Hepatocyte (in vitro differentiated cells): ENCODE measurements around the gene SLC22A15. TPM values are rescaled to one million over a fixed set of nuclear protein-coding genes. Genes with fewer than 3 reads are reported as not detected.

ENCODE experiments used
- DNase-seq: peaks from one replicate; pipeline ENCODE4 v3.0.0-alpha.2; 2016; ENCODE audit warnings: low spot score
- H2AFZ ChIP-seq: fragments of 200-600 bp; sonication (generic); 2 replicates; pipeline ENCODE4 v1.6.0; 2016; ENCODE audit warnings: antibody characterized with exemption, mild to moderate bottlenecking
- H3K27ac ChIP-seq: fragments of 200-600 bp; sonication (generic); 2 replicates; pipeline ENCODE4 v1.5.1; 2016; ENCODE audit warnings: mild to moderate bottlenecking
- H3K27me3 ChIP-seq: fragments of 200-600 bp; sonication (generic); 2 replicates; pipeline ENCODE4 v1.6.1; 2016
- H3K36me3 ChIP-seq: fragments of 200-600 bp; sonication (generic); replicated peaks from 2 replicates; pipeline ENCODE4 v1.5.1; 2016; ENCODE audit warnings: low read depth; ENCODE audit not compliant: insufficient read depth
- H3K4me1 ChIP-seq: fragments of 200-600 bp; sonication (generic); 2 replicates; pipeline ENCODE4 v1.5.1; 2016; ENCODE audit warnings: mild to moderate bottlenecking, moderate library complexity; ENCODE audit not compliant: insufficient read depth
- H3K4me2 ChIP-seq: fragments of 200-600 bp; sonication (generic); 2 replicates; pipeline ENCODE4 v1.6.0; 2016
- H3K4me3 ChIP-seq: fragments of 200-600 bp; sonication (generic); 2 replicates; pipeline ENCODE4 v1.5.1; 2016; ENCODE audit warnings: mild to moderate bottlenecking
- H3K79me2 ChIP-seq: fragments of 200-600 bp; sonication (generic); 2 replicates; pipeline ENCODE4 v1.6.0; 2017; ENCODE audit warnings: mild to moderate bottlenecking
- H3K9me2 ChIP-seq: fragments of 200-600 bp; sonication (generic); replicated peaks from 2 replicates; pipeline ENCODE4 v1.6.0; 2017; ENCODE audit warnings: mild to moderate bottlenecking; ENCODE audit not compliant: insufficient read depth
- H3K9me3 ChIP-seq: fragments of 200-600 bp; sonication (generic); 2 replicates; pipeline ENCODE4 v1.5.1; 2016; ENCODE audit warnings: low read depth, mild to moderate bottlenecking
- H4K20me1 ChIP-seq: fragments of 200-600 bp; sonication (generic); 2 replicates; pipeline ENCODE4 v1.6.0; 2016; ENCODE audit warnings: mild to moderate bottlenecking; ENCODE audit not compliant: insufficient read depth, poor library complexity, severe bottlenecking
- CTCF ChIP-seq: fragments of 200-600 bp; sonication (generic); IDR thresholded peaks from 2 replicates; pipeline ENCODE4 v1.5.1; 2016; ENCODE audit warnings: antibody characterized with exemption, mild to moderate bottlenecking; ENCODE audit not compliant: poor library complexity
- EZH2 ChIP-seq: fragments of 200-600 bp; sonication (generic); IDR thresholded peaks from 2 replicates; pipeline ENCODE4 v1.6.1; 2016; ENCODE audit warnings: antibody characterized with exemption, mild to moderate bottlenecking, borderline replicate concordance
- EZH2phosphoT487 ChIP-seq: fragments of 200-600 bp; sonication (generic); IDR thresholded peaks from one replicate; pipeline ENCODE4 v1.6.1; 2018; ENCODE audit warnings: antibody characterized with exemption, mild to moderate bottlenecking, low read depth, moderate library complexity; ENCODE audit not compliant: unreplicated experiment, severe bottlenecking
- WGBS: methylation state at CpG from one replicate; pipeline ENCODE4 v1.1.6; 2016; ENCODE audit warnings: low lambda C conversion rate; ENCODE audit errors: missing lambda C conversion rate; 5-methylcytosine and 5-hydroxymethylcytosine counted together
- polyA plus RNA-seq: library from polyadenylated mRNA; unstranded; fragments of >200 nt; fragmentation: Nextera tagmentation; extraction: Ambion mirVana; gene quantifications from 2 replicates; pipeline ENCODE4 v1.2.1, GENCODE V29; 2016
- total RNA-seq: library from RNA; depleted of rRNA; stranded (reverse); fragments of >200 nt; gene quantifications from 2 replicates; pipeline ENCODE4 v1.2.3, GENCODE V29; 2014

Gene SLC22A15
- total and polyA plus RNA-seq, 2 experiments from 2014 or later = 3.4 to 5.4 TPM

GRCh38 chr1:116067566-116067890 lies 91.2 kb downstream of the SLC22A15 start:
- no peaks in the 10 kb centered on the region for H3K4me1 ChIP-seq
- no peaks in the 10 kb centered on the region for H4K20me1 ChIP-seq
- no peaks in the 10 kb centered on the region for H3K9me3 ChIP-seq
- peak; percentile 13 for DNase-seq
- TF ChIP-seq EZH2 (no peak), CTCF (no peak), EZH2phosphoT487 (no peak)
- no peak overlapping the region for H2AFZ ChIP-seq
- H3K4me3 ChIP-seq = no peak overlapping the region
- H3K4me2 ChIP-seq = no peak overlapping the region
- WGBS = 71% methylated on average over 2 of the region's 2 CpGs
- H3K79me2 ChIP-seq = no peaks in the 10 kb centered on the region
- H3K9me2 ChIP-seq = no peaks in the 10 kb centered on the region
- H3K27ac ChIP-seq = peak overlapping the region; percentile 63
- H3K27me3 ChIP-seq = no peaks in the 10 kb centered on the region
- H3K36me3 ChIP-seq = no peaks in the 10 kb centered on the region

- Histone ChIP-seq H3K79me2 (no peaks in the 10 kb centered on the region), H3K9me3 (no peaks in the 10 kb centered on the region), H3K4me1 (no peaks in the 10 kb centered on the region), H3K4me3 (no peak overlapping the region), H3K27ac (peak overlapping the region; percentile 7), H3K27me3 (no peaks in the 10 kb centered on the region), H3K36me3 (no peaks in the 10 kb centered on the region), H4K20me1 (no peaks in the 10 kb centered on the region), H3K4me2 (no peak overlapping the region), H2AFZ (no peak overlapping the region), H3K9me2 (no peaks in the 10 kb centered on the region)
- TF ChIP-seq CTCF = no peak
- no peak for TF ChIP-seq EZH2phosphoT487
- no peak for TF ChIP-seq EZH2
- no peak for DNase-seq
- WGBS = 0% methylated on average over 1 of the region's 1 CpG
Measured at GRCh38 chr1:116075575-116075974, 99.3 kb downstream of the SLC22A15 start.

DNA sequence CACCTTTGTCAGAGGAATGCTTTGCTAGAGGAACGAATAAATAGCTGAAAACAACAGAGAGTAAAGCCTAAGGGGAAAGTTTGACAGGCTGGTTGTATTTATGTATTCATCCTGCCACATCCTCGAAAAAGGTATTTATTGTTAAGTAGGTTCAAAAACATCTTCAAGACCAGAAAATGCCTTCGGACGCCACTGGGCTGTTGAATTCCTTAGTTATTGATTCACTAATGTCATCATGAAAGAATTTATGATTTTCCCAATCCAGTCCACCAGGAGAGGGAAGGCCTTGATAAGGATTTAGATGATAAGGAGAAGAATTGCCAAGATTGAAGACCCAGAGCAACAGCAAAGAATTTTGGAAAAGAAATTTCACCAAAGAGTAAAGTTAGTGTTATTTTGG lies 99.7 kb downstream of the SLC22A15 start:
- H3K4me3 ChIP-seq = no peak overlapping the region
- no peaks in the 10 kb centered on the region for H3K36me3 ChIP-seq
- no peaks in the 10 kb centered on the region for H3K9me2 ChIP-seq
- no peak for TF ChIP-seq EZH2
- no peak for TF ChIP-seq EZH2phosphoT487
- no peak for TF ChIP-seq CTCF
- H4K20me1 ChIP-seq = no peaks in the 10 kb centered on the region
- H3K4me1 ChIP-seq = no peaks in the 10 kb centered on the region
- H3K9me3 ChIP-seq = no peaks in the 10 kb centered on the region
- 37% methylated on average over 4 of the region's 4 CpGs for WGBS
- peak overlapping the region; percentile 7 for H3K27ac ChIP-seq
- no peaks in the 10 kb centered on the region for H3K79me2 ChIP-seq
- H3K4me2 ChIP-seq = no peak overlapping the region
- no peak overlapping the region for H2AFZ ChIP-seq
- DNase-seq = peak; percentile 12
- H3K27me3 ChIP-seq = no peaks in the 10 kb centered on the region

DNA sequence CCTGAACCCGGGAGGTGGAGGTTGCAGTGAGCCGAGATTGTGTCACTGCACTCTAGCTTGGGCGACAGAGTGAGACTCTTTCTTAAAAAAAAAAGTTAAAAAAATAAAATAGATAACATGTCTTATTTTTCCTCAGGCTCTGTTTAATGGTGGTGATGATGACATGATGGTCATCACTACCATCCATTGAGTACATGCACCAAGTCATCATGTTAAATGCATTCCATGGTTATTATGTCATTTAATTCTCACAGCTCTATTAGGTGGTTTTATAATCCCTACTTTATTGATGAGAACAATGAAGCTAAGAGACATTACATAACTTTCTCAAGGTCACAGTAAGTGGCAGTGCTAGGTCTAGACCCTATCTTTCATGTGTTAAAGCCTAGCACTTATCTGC lies 100.5 kb downstream of the SLC22A15 start:
- 100% methylated on average over 3 of the region's 3 CpGs for WGBS
- Histone ChIP-seq H3K4me3 (no peak overlapping the region), H4K20me1 (no peaks in the 10 kb centered on the region), H3K79me2 (no peaks in the 10 kb centered on the region), H2AFZ (no peak overlapping the region), H3K9me2 (no peaks in the 10 kb centered on the region), H3K4me2 (no peak overlapping the region), H3K36me3 (no peaks in the 10 kb centered on the region), H3K4me1 (no peaks in the 10 kb centered on the region), H3K27me3 (no peaks in the 10 kb centered on the region), H3K9me3 (no peaks in the 10 kb centered on the region), H3K27ac (no peak overlapping the region)
- no peak for TF ChIP-seq CTCF
- no peak for TF ChIP-seq EZH2
- TF ChIP-seq EZH2phosphoT487 = no peak
- DNase-seq = no peak
